SJSA1 (cell line): ENCODE results near the gene PDGFD. TPM values are rescaled to one million over a fixed set of nuclear protein-coding genes. Genes with fewer than 3 reads are reported as not detected.

Experiments used
- DNase-seq, 2 experiments: peaks; one replicate each; pipeline ENCODE4 v3.0.0-alpha.2; 2015 to 2020; ENCODE audit warnings: low spot score in 2 of 2, low read depth in 1 of 2
- H3K27ac ChIP-seq: fragments of 250-450 bp; sonication (Bioruptor Pico); 2 replicates; pipeline ENCODE4 v1.5.1; 2020; ENCODE audit warnings: mild to moderate bottlenecking, moderate library complexity
- H3K27me3 ChIP-seq: fragments of 250-450 bp; sonication (Bioruptor Pico); replicated peaks from 2 replicates; pipeline ENCODE4 v1.5.1; 2020; ENCODE audit warnings: mild to moderate bottlenecking, moderate library complexity
- H3K36me3 ChIP-seq: fragments of 250-450 bp; sonication (Bioruptor Pico); 2 replicates; pipeline ENCODE4 v1.5.1; 2020; ENCODE audit warnings: mild to moderate bottlenecking
- H3K4me1 ChIP-seq: fragments of 250-450 bp; sonication (Bioruptor Pico); replicated peaks from 2 replicates; pipeline ENCODE4 v1.6.1; 2021; ENCODE audit warnings: mild to moderate bottlenecking
- H3K4me3 ChIP-seq: fragments of 250-450 bp; sonication (Bioruptor Pico); 2 replicates; pipeline ENCODE4 v1.5.1; 2020; ENCODE audit warnings: mild to moderate bottlenecking
- H3K9me3 ChIP-seq: fragments of 250-450 bp; sonication (Bioruptor Pico); replicated peaks from 2 replicates; pipeline ENCODE4 v1.5.1; 2020; ENCODE audit warnings: mild to moderate bottlenecking
- total RNA-seq: library from RNA; depleted of rRNA; stranded (reverse); fragments of >200 nt; shearing (Covaris generic); gene quantifications from 2 replicates; pipeline ENCODE4 v1.2.3, GENCODE V29; 2014

PDGFD gene
- total RNA-seq, 1 experiment from 2014 or later = 6.6 TPM

DNA sequence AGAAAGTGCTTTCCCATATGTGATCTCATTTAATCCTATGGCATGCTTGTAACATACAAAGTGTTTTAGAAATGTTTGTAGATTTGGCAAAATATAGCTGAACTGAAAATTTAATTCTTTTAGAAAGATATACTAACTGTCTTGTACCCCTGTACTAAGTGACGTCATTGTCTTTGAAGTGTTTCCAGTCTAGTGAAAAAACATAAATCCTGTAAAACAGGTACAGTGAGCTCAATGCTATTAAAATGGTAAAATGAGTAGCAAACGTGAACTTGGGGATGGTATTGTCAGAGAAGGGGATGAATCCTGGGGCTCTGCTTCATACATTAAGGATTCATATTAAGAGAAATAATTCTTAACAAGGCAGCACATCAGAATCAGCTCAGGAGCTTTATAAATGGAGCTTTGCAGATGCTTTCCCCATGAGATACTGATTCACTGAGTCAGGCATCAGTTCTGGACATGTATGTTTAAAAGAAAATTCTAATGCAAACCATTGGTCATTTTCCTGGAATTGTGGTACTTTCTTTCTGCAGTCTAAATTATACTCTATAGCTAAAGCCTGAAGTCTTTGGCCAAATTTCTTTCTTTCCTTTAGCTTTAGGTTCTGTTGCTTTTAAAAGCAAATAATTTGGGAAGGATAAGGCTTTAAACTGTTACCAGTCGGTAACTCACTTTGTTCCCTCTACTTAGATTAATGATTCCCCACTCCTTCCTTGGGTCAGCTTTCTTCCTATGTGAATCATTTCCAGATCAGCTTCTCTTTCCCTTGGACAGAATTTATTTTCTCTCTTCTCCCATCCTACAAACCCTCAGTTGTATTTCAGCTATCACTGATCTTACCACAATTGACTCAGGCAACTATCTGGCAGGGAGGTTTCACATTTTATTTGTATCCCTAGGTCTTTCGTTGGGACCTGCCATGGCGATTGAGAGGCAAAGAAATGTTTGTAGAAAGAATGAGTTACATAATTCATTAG, 185.0 kb downstream of the PDGFD start:
- no peaks in the 10 kb centered on the region for H3K27me3 ChIP-seq
- H3K27ac ChIP-seq = no peak overlapping the region
- DNase-seq = no peak
- no peaks in the 10 kb centered on the region for H3K36me3 ChIP-seq
- H3K4me1 ChIP-seq = no peaks in the 10 kb centered on the region
- H3K9me3 ChIP-seq = no peaks in the 10 kb centered on the region
- no peak overlapping the region for H3K4me3 ChIP-seq

DNA sequence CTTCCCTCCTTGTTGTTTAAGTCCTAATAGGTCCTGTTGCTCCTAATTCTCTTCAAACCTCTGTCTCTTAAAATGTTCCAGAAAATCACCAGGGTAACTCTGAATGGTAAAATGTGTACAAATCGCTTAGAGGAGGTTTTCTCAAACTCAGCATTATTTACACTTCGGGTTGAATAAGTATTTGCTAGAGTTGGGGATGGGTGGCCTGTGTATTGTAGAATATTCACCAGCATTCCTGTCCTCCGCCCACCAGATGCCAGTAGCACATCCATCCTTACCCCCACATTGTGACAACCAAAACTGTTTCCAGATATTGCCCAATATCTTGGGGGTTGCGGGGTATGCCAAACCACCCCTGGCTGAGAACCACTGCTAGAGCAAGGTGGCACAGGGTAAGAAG, 191.9 kb downstream of the PDGFD start:
- Histone ChIP-seq H3K36me3 (no peaks in the 10 kb centered on the region), H3K9me3 (no peaks in the 10 kb centered on the region), H3K4me3 (no peak overlapping the region), H3K27me3 (no peaks in the 10 kb centered on the region), H3K27ac (no peak overlapping the region), H3K4me1 (no peaks in the 10 kb centered on the region)
- DNase-seq = no peak

DNA sequence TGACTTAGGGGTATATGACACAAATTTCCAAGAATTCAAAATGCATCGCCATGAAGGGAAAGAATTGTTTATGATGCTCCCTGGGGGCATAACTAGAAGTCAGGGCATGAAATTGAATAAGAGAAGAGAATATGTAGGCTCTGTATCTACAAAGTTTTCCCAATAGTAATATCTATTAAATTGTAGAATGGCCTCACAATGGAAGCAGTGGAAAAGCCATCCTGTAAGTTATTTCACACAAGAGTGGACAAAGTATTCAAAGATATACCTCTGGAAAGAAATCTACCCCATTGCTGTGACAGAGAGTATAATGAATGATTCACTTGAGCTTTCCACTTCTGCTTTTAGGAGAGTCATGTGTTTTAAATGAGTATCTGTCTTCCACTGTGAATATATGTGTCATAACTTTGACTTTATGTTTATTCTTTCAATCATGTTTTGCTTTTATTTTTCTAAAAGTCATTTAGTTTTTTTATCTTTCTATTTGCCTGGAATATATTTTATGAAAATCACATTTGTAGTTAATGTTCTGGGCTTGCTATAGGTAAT, 193.2 kb downstream of the PDGFD start:
- H3K4me3 ChIP-seq = no peak overlapping the region
- H3K9me3 ChIP-seq = no peaks in the 10 kb centered on the region
- H3K4me1 ChIP-seq = no peaks in the 10 kb centered on the region
- H3K27me3 ChIP-seq = no peaks in the 10 kb centered on the region
- DNase-seq = no peak
- H3K27ac ChIP-seq = no peak overlapping the region
- H3K36me3 ChIP-seq = no peaks in the 10 kb centered on the region

DNA sequence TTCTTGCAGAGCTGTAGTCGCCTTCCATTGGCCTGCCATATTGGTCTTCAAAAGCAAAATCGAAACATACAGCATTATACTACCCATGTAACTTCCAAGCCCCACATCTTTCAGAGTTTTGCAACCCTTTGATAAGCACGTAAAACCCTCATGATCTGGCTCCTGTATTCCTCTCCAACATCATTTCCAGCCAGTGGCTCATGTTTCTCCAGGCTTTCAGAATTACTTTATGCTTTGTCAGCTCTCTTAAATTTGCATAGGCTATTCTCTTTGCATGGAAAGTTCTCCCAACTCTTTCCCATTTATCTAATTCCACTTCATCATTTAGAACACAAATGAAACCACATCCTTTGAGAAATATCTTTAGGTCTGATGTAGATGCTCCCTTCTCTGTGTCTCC, 195.3 kb downstream of the PDGFD start:
- Histone ChIP-seq H3K36me3 (no peaks in the 10 kb centered on the region), H3K27ac (no peak overlapping the region), H3K27me3 (no peaks in the 10 kb centered on the region), H3K9me3 (no peaks in the 10 kb centered on the region), H3K4me3 (no peak overlapping the region), H3K4me1 (no peaks in the 10 kb centered on the region)
- DNase-seq = no peak

DNA sequence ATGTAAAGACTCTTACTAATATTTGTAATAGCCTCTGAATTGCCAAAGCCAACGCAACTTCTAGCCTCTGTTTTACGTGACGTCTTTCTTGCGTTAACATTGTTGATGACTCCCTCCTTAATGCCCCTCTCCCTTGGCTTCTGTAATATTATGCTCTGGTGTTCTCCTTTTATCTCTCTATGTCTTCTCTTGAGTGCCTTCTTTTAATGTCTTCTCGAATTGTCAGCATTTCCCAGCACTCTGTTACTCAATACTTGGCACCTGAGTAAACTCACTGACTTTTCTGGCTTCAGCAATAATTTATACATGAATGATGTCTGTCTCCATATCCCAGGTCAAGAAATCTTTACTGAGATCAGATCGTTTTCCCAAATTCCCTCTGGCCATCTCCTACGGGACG, 196.0 kb downstream of the PDGFD start:
- no peaks in the 10 kb centered on the region for H3K27me3 ChIP-seq
- no peak for DNase-seq
- no peaks in the 10 kb centered on the region for H3K4me1 ChIP-seq
- H3K9me3 ChIP-seq = no peaks in the 10 kb centered on the region
- H3K4me3 ChIP-seq = no peak overlapping the region
- no peak overlapping the region for H3K27ac ChIP-seq
- H3K36me3 ChIP-seq = no peaks in the 10 kb centered on the region

DNA sequence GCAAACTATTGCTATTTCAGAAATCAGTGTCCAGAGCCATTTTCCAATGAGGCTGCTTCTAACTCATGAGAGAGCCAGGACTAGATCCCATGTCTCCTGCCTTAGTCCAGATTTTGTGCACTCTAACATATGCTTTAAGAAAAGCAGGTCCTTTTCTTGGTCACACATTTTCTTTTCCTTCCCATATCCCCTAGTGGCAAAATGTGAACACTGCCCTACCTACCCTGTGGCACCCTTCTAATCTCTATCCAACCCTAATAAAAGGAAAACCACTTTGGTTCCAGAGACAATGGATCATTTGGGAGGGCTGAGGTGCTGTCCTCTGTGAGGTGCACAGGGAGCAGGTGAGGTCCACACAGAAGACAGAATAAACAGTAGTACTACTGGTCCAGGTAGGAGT, 199.6 kb downstream of the PDGFD start:
- Histone ChIP-seq H3K4me3 (no peak overlapping the region), H3K36me3 (no peaks in the 10 kb centered on the region), H3K27me3 (no peaks in the 10 kb centered on the region), H3K27ac (no peak overlapping the region), H3K4me1 (peaks cover 7% of the 10 kb centered on the region), H3K9me3 (no peaks in the 10 kb centered on the region)
- DNase-seq = no peak

DNA sequence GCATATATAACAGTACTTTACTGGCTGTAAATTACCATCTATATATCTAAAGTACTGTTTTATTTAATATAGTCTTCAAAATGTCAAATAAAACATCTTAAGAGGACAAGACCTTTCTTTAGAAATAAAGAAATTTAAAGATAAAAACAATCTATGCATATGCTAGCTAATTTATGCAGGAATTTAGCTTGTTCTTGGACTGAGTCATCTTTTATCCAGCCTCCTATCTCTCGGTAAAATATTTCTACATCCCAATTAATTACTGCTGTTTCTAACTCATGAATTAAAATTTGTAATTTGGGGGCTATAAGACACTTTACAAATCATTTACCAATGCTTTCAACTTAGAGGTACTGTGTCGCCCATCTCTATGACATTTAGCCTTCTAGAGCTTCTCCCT, 200.3 kb downstream of the PDGFD start:
- Histone ChIP-seq H3K36me3 (no peaks in the 10 kb centered on the region), H3K9me3 (no peaks in the 10 kb centered on the region)

DNA sequence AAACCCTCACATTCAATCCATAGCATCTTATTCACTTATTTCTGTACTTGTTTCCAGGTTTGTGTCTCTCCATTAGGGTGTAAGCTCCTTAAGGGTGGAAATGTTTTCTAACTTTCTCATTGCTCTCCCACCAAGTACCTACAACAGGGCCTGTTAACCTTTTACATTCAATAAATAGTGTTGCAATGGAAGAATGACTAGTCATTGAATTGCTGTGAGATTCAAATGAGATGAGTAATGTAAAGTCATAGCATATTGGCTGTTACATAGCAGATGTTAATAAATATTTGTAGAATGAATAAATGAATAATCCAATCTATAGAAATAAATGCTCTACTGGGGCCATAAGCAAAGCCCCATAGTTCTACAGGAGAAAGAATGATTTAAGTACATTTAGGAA, 202.9 kb downstream of the PDGFD start:
- H3K27ac ChIP-seq = no peak overlapping the region
- H3K9me3 ChIP-seq = no peaks in the 10 kb centered on the region
- no peaks in the 10 kb centered on the region for H3K27me3 ChIP-seq
- no peak for DNase-seq
- H3K4me1 ChIP-seq = peaks cover 13% of the 10 kb centered on the region
- H3K36me3 ChIP-seq = no peaks in the 10 kb centered on the region
- no peak overlapping the region for H3K4me3 ChIP-seq

More for the DNA sequence above, 200.3 kb downstream of the PDGFD start:
- H3K4me3 ChIP-seq = no peak overlapping the region
- no peak for DNase-seq
- H3K27me3 ChIP-seq = no peaks in the 10 kb centered on the region
- peaks cover 13% of the 10 kb centered on the region for H3K4me1 ChIP-seq
- no peak overlapping the region for H3K27ac ChIP-seq

DNA sequence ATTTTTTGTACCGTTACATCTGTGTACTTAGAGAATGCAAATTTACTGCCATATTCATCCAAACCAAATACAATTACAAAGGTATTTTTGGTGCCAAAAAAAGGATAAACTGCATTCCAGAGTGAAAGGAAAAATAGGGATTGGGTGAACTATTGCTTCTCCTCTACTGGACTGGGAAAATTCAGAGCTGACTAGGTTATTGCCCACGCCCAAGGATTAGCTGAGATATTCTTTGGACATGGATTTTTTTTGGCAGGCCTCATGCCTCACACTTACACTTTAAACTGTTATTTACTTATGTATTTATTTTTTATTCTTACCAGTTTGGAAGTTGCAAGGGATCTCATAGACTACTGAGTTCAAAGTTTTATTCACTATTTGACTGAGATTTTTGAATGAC, 203.8 kb downstream of the PDGFD start:
- peaks cover 13% of the 10 kb centered on the region for H3K4me1 ChIP-seq
- DNase-seq = no peak
- no peaks in the 10 kb centered on the region for H3K27me3 ChIP-seq
- no peaks in the 10 kb centered on the region for H3K9me3 ChIP-seq
- H3K36me3 ChIP-seq = no peaks in the 10 kb centered on the region
- H3K4me3 ChIP-seq = no peak overlapping the region
- no peak overlapping the region for H3K27ac ChIP-seq

DNA sequence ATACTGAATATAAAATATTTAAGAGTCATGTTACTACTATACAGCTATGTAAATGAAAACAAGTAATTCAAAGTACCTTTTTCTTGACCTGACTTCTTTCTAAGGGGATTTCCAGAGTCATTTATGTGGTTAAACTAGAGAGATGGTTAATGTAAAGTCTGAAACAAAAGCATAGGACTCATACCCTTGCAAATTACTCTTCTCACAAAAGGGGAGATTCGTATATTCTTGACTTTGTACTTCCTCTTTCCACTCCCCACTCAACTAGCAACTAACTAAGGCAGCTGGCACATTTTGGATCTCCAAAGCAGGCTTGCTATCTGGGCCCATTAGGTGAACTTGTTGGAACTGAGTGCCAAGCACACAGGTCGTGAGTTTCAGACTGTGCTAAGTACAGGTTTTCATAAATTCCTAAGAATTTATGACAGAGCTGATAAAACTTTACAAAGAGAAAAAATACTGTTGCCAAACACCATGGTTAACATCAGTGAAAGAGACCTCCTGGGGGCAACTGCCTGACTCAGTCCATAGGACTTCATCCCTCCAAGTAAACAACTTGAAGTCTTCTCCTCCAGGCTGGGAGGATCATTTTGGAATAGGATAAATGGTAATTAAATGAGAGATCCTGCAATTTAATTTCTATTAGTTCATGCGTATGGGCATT, 204.5 kb downstream of the PDGFD start:
- peak overlapping the region; percentile 13; the same call in 1 of the 2 replicates for H3K27ac ChIP-seq
- H3K4me1 ChIP-seq = peaks cover 13% of the 10 kb centered on the region
- H3K36me3 ChIP-seq = no peaks in the 10 kb centered on the region
- peak in 1 of 2 experiments; percentile 1 for DNase-seq
- H3K4me3 ChIP-seq = no peak overlapping the region
- no peaks in the 10 kb centered on the region for H3K9me3 ChIP-seq
- H3K27me3 ChIP-seq = no peaks in the 10 kb centered on the region

DNA sequence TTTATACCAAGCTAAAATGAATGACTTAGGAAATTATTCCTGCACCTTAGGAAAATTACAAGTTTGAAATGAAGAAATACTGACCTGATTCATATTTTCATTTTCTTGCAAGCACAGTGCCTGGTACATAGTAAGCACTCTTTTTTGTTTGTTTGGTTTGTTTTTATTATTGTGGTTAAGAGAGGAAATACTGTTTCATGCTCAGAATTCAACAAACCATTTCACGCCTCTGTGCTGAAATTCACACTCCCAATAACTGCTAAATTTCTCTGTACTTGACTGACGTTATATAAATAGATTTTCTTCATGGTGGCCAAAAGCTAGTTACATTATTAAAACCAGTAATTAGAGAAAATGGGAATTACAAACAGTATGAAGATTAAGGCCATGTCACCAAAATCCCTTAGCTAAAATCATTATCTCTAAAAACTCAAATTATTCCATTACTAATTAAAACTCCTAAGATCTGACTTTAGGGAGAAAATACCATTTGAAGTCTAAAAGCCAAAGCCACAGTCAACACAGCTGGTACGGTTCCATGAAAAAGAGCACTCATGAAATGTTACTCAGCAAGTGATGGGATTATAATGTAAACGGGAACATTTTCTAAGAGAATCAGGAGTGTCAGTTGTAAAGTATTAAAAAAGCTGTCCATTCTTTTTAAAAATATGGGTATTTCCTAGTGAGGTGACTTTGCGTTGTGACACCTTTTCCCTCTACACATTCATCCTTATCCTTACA, 205.3 kb downstream of the PDGFD start:
- Histone ChIP-seq H3K36me3 (no peaks in the 10 kb centered on the region), H3K27ac (peak overlapping the region; percentile 13; the same call in 1 of the 2 replicates), H3K9me3 (no peaks in the 10 kb centered on the region), H3K4me1 (peaks cover 13% of the 10 kb centered on the region), H3K4me3 (no peak overlapping the region), H3K27me3 (no peaks in the 10 kb centered on the region)
- DNase-seq = no peak

DNA sequence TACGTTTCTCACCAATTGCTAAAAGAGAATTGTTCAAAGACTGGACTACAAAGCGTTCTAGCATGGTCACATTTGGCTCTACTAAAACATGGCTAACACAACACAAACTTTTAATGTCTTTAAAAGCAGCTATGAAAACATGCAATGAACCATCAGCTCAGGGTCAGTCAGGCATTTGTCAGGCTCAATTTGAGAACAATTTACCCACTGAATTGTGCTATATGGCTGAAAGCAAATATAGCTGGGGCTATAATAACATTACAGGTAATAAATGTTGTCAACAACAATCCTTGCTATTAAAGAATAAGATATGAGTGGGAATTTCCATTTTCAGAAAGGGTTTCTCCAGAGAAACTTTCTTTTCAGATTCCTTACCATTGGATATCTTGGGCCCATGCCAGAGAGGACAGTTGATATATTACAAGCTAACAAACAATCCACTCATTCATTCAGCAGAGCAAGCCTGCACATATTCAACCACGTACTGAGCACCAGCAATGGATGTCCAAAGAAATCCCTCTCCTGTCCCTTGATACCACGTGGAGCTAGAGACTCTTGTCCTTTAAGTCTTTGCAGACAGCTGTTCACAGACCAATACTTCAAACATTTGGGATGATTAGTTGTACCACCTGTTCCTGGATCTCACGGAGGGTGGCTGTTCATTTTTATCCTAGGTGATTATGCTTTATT, 210.0 kb downstream of the PDGFD start:
- peaks cover 12% of the 10 kb centered on the region for H3K4me1 ChIP-seq
- no peak overlapping the region for H3K4me3 ChIP-seq
- H3K27me3 ChIP-seq = no peaks in the 10 kb centered on the region
- no peak overlapping the region for H3K27ac ChIP-seq
- H3K9me3 ChIP-seq = no peaks in the 10 kb centered on the region
- DNase-seq = no peak
- H3K36me3 ChIP-seq = no peaks in the 10 kb centered on the region

DNA sequence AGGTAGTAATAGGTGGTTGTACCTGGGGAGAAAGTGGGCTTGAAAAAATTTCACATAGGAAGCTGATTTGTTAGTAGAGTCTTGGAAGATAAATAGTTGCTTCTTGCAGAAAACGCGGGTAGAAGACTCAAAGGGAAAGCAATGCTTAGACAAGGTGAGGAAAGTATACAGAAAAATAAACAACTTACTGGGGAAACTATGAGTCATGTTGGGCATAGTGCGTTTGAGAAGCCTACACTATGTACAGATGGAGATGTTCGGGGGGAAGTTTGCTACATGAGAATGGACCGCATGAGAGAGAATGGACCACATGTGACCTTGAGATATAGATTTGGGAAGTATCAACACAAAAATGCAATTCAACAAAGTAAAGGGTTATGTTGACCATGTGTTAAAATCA, 214.2 kb downstream of the PDGFD start:
- Histone ChIP-seq H3K27me3 (no peaks in the 10 kb centered on the region), H3K36me3 (no peaks in the 10 kb centered on the region), H3K9me3 (no peaks in the 10 kb centered on the region), H3K4me3 (no peak overlapping the region), H3K27ac (no peak overlapping the region), H3K4me1 (peaks cover 10% of the 10 kb centered on the region)
- DNase-seq = peak; percentile 33 to 55
